Central memory CD4-positive, alpha-beta T cell (primary cell): ENCODE results near the gene RPL41.
A peak's percentile ranks its signal among the peaks of the same experiment; 100 is the strongest.
"Not testable (repeated sequence)": the region's sequence is repeated elsewhere in the genome, so short reads cannot be mapped to it uniquely, and the experiment has no call there.

Experiments
- DNase-seq: peaks from one replicate; pipeline ENCODE4 v3.0.0; 2022

RPL41 gene

GRCh38 chr12:56129206-56129941 lies 12.9 kb downstream of the RPL41 start:
- peak; percentile 73 for DNase-seq

DNA sequence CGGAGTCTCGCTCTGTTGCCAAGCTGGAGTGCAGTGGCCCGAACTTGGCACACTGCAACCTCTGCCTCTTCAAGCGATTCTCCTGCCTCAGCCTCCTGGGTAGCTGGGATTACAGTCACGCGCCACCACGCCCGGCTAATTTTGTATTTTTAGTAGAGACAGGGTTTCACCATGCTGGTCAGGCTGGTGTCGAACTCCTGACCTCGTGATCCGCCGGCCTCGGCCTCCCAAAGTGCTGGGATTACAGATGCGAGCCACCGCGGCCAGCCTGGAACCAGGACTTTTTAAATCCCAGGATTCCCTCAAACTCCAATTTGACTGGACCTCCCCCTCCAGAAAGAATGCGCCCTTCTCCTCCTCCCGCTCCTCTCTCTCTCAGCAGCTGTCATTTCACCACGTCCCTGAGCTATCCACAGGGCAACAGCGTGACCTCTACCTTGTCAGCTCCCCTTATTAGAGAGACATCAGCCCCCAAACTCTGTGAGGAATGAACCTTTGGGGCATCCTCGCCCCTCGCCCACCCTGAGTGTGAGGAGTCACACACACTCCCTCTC lies 13.6 kb downstream of the RPL41 start:
- DNase-seq, result no peak

- DNase-seq, result no peak
These were observed 14.4 kb downstream of the RPL41 start for GRCh38 chr12:56130876-56131275.

- DNase-seq, result no peak
These were observed 18.5 kb downstream of the RPL41 start for GRCh38 chr12:56134897-56135296.

DNA sequence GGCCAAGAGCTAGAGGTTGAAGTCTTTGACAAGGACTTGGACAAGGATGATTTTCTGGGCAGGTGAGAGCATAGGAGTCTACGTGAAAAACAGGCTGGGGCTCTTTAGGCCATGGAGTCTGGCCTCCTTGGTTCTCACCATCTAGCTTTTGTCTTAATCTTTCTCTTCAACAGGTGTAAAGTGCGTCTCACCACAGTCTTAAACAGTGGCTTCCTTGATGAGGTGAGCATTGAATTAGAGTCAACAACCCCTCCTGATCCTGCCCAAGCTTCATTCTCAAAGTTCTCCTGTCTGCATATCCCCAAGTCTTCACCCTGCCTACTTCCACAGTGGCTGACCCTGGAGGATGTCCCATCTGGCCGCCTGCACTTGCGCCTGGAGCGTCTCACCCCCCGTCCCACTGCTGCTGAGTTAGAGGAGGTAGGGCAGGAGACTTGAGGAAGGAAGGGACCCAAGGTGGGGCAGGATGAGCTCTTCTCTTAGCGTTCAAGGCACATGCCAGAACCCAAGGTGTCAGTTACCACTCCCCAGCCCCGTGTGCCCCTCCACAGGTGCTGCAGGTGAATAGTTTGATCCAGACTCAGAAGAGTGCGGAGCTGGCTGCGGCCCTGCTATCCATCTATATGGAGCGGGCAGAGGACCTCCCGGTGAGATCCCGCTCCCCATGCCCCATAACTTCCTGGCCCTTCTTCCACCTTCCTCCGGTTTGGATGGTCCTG lies 21.6 kb downstream of the RPL41 start:
- no peak for DNase-seq

DNA sequence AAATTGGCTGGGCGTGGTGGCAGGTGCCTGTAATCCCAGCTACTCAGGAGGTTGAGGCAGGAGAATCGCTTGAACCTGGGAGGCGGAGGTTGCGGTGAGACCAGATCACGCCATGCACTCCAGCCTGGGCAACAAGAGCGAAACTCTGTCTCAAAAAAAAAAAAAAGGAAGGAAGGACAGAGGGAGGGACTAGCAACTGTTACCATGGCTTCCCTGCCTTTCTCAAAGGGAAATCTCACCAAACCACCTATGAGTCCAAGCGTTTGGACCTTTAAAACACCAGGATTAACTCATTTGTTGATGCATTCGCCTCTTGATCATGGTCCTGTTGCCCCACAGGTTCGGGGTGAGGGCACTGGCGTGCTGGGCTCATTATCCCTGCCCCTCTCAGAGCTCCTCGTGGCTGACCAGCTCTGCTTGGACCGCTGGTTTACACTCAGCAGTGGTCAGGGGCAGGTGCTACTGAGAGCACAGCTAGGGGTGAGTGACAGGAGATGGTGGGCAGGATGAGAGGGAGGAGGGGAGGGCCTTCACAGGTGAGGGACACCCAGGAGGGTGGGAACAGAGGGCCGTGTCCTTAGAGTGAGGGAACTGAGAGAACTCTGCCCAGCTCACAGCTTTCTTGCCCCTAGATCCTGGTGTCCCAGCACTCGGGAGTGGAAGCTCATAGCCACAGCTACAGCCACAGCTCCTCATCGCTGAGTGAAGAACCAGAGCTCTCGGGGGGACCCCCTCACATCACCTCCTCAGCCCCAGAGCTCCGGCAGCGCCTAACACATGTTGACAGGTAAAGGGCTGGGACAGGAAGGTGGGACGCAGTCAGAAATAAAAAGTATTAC lies 25.7 kb downstream of the RPL41 start:
- DNase-seq, result no peak

DNA sequence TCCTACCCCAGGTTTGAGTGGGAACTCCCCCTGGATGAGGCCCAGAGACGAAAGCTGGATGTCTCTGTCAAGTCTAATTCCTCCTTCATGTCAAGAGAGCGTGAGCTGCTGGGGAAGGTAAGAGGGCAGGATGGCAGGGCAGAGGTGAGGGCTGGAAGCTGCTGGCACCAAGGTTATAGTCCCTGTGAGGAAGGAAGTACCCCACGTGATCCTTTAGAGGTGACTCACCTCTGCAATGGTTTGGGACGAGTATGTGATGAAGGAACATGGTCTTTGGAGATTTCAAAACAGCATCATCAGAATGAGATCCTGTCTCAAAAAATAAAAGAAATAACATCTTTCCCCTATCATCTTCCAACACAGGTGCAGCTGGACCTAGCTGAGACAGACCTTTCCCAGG lies 26.8 kb downstream of the RPL41 start:
- DNase-seq, result no peak

GRCh38 chr12:56143870-56144269 lies 27.4 kb downstream of the RPL41 start:
- no peak for DNase-seq

- no peak for DNase-seq
These were observed 28.8 kb downstream of the RPL41 start for GRCh38 chr12:56145217-56145616.

- no peak for DNase-seq
These were observed 30.3 kb downstream of the RPL41 start for GRCh38 chr12:56146492-56147460.

GRCh38 chr12:56150563-56150962 lies 34.1 kb downstream of the RPL41 start:
- no peak for DNase-seq

- DNase-seq, result peak; percentile 65
These were observed 35.3 kb downstream of the RPL41 start for GRCh38 chr12:56151672-56152131.

GRCh38 chr12:56152132-56152755 lies 35.8 kb downstream of the RPL41 start, which contains the start of gene MYL6B:
Gene MYL6B, plus strand, starts transcription at chr12:56152587. Its CDS starts 1,332 bp downstream, at chr12:56153919.
- DNase-seq, result peak; percentile 89

DNA sequence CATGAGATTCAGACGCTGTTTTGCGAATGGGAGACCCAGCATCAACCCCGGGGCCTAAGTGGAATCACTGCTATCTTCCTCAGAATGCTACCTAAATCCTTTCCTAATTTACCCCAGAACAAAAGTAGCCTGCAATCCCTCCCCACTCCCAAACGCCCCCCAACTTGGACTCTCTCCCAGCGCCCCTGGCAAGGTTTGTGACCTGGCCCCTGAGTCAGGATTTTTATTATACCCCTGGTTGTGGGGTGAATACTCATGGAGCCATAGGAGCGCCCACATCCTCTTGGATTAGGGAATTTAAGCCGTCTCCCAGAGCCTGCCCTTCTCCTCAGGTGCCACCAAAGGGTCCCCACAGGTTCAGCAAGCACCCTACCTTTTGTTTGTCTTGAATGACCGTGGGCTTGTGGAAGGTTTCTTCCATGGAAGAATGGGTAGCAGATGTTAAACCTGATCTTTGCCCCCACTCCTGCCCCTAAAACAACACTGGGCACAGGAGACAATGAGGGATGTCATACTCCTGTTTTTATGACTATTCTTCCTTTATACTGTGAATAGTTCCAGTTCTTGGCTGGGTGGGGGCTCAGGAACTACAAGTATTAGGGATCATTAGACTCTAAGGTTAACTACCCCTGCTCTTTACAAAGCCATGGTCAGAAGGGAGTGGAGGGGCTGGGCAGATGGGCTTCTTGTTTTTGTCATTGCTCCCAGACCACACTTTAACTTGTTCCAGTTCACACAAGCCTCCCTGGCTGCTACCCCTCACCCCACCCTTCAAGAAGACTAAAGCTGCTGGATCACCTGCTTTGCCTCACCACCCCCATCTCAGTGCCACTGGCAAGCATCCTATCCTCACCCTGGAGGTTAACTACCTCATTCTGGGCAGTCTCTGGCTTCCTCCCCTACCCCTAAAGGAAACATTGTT lies 36.6 kb downstream of the RPL41 start:
- DNase-seq, result no peak

DNA sequence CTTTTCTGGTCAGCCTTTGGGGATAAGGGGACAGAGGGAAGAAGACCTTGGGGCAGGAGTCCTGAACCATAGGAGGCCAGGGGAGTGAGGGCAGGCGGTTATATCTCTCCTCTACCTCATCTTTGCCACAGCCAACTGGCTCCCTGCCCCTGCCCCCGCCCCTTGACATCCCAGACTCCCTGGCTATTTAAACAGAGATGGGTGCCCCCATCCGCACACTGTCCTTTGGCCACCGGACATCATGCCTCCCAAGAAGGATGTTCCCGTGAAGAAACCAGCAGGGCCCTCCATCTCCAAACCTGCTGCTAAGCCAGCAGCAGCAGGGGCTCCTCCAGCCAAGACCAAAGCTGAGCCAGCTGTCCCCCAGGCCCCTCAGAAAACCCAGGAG lies 37.2 kb downstream of the RPL41 start:
- DNase-seq, result no peak

GRCh38 chr12:56154246-56154771 lies 37.9 kb downstream of the RPL41 start:
- DNase-seq, result no peak

- DNase-seq, result no peak
These were observed 38.4 kb downstream of the RPL41 start for GRCh38 chr12:56154818-56155217.

- no peak for DNase-seq
These were observed 38.9 kb downstream of the RPL41 start for GRCh38 chr12:56155256-56155845.

DNA sequence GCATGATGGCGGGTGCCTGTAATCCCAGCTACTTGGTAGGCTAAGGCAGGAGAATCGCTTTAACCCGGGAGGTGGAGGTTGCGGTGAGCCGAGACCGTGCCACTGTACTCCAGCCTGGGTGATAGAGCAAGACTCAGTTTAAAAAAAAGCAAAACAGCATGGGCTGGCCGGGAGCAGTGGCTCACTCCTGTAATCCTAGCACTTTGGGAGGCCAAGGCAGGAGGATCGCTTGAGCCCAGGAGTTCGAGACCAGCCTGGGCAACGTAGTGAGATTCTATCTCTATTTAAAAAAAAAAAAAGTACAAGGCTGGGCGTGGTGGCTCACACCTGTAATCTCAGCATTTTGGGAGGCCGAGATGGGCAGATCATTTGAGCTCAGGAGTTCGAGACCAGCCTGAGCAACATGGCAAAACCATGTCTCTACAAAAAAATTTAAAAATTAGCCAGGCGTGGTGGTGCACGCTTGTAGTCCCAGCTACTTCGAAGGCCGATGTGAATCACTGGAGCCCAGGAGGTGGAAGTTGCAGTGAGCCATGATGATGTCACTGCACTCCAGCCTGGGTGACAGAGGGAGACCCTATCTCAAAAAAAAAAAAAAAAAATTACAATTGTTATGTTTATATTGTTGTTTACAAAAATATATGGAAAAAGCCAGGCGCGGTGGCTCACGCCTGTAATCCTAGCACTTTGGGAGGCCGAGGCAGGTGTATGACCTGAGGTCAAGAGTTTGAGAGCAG lies 40.2 kb downstream of the RPL41 start:
- not testable (repeated sequence) for DNase-seq
